Limb (tissue), 2 donors: ENCODE measurements around the gene LTF.
"Not testable (repeated sequence)": the region's sequence is repeated elsewhere in the genome, so short reads cannot be mapped to it uniquely, and the experiment has no call there.

Experiments
- DNase-seq, 2 donors: peaks; one replicate each; pipeline ENCODE4 v3.0.0-alpha.2; 2016; ENCODE audit errors: extremely low spot score in 2 of 2

LTF gene

DNA sequence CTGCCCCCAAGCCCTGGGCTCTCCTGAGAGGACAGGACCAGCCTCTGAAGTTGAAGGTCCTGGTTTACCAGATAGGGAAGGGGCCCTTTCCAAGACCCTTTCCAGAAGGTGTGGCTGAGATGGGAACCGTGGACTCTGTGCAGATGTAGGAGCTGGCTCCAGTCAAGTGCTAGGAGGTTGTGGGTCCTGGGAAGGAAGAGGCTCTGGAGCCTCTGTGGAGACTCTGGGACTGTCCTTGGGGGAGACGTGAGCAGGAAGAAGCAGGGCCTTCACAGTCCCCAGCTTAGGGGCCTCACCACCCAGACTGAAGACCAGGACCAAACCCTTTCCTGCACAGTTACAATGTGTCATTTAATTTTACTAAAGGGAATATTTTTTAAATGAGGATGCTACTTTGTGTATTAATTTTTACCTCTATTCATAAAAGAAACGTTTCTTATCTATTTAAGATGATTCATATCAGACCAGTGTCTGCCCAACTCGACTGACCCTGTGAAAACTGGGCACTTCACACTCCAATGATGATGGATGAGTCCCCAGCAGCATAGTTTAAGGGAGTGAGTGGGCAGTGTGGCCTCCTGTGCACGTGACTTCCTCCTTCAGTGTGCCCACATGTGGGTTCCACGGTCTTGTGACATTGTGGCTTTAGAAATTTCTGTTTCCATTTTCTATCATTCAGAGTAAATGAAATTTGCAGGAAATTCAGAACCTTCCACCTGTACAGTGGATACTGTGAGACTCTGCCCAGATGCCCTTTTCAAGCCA is 68.8 kb downstream of the LTF start:
- no peak for DNase-seq

DNA sequence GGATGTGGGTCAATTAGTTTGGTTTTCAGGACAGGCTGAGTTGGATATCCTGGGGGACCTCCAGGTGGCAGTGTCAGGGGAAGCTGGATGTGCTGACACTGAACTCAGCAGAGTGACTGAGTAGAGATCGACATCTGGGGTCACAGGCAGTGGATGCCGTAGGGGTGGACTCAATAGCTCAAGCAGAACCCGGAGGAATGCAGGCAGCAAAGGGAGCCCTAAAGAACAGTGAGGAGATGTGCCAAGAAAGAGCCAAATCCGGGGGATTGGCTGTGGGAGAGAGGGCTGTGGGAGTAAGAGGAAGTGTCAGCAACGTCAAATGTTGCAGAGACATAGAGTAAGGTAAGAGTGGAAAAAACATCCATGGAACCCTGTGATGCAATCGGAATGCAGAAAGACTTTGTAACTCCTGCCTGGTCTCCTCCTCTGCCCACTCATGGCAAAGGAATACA is 69.5 kb downstream of the LTF start:
- no peak for DNase-seq

DNA sequence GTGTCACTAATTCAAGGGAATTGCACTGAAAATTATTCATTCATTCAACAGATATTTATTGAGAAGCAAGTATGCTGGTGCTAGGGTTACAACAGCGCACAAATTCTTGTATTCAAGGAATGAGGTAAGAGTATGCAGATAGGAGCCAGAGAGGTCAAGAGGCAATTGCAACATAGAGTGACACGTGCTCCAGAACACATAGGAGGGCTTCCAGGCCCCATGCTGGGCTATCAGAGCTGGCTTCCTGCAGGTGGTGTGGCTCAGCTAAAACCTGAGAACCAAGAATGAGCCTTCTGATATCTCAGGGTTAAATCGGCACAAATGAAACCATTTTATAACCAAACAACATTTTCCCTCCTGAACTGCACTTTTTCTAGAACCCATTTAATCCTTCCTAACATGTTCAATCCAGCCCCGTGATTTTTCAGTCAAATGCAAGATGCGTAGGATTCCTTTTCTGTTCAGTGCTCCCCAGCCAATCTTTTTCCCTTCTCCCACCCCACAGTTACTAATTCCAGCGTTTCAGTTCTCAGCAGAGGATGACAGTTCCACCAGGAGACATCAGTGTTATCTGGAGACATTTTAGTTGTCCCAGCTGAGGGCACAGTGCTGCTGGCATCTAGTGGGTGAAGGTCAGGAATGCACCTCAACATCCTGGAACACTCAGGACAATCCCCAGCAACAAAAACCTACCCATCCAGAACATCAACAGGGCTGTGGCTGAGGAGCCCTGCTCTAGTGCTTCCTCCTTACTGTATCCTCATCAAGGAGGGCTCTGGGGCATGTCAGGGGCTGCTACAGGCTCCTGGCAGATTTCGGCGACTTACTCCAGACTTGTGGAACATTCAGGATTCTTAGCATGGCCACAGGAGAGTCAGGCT is 70.9 kb downstream of the LTF start:
- no peak for DNase-seq

- DNase-seq = no peak
These were observed 71.7 kb downstream of the LTF start for GRCh38 chr3:46393011-46393410.

- not testable (repeated sequence) for DNase-seq
These were observed 73.2 kb downstream of the LTF start for GRCh38 chr3:46391526-46391925.

DNA sequence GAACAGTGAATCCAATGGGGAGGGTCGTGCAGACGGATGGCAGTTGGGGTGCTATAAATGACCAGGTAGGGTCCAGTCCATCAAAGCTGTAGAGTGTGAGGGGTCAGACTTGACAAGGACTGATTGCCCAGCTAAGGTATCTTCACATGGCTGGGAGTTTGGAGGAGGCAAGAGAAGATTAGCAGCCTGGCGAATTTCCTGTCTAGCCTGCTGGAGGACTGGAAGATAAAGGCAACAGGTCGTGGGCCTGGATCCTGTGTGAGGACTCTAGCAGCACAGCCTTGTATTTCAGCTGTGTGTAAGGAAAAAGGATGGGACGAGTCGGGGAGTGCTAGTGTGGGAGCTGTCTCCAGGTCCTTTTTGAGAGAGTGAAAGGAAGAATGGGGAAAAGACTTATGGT is 75.4 kb downstream of the LTF start:
- DNase-seq = no peak

- not testable (repeated sequence) for DNase-seq
These were observed 75.9 kb downstream of the LTF start for GRCh38 chr3:46388847-46389246.

DNA sequence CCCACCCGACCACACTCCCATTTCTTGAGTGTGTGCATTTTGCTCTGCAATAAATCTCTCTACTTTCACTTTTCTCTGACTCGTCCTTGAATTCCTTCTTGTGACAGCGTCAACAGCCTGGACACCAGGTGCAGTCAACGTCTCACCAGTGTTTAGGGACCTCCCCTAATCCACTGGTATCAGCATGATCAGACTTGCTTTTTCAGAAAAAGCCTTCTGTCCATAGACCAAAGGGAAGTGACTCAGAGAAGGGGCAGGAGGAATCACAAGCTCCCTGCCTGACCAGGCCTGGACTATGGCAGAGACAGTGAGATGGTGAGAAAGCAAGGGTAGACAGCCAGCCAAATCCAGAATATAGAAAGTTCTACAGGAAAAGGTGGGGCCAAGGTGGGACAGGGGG is 78.5 kb downstream of the LTF start:
- DNase-seq = no peak
